Measurements from ENCODE around the gene PHF1. TPM values are rescaled to one million over a fixed set of nuclear protein-coding genes. Genes with fewer than 3 reads are reported as not detected.

Gene PHF1
- polyA plus RNA-seq, 3 donors = 3.0 to 90.2 (median 3.5) TPM

DNA sequence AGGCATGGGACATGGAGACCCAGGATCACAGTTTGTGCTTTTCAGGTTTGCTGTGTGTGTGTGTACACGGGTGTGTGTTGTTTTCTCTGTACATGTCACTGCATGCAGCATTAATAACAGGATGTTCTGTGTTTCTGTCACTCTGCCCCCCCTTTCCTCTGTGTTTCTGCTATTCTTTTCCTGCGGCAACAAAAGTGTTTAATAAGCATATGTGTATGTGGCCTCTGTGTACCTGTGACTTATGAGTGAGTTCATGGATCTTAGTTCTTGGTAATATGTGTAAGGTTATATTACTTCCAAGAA is 18.9 kb downstream of the PHF1 start:
- Histone ChIP-seq H3K79me2 (ENCODE audit: insufficient read depth, low read length) (no peaks in the 10 kb centered on the region), H3K4me3 (replicated peaks in 1 of 3; ENCODE audit: low read depth in 2 of 3, low read length in 3 of 3) (no peak overlapping the region), H3K27me3 (ENCODE audit: control insufficient read depth in 2 of 2, insufficient read depth in 2 of 2, low read length in 2 of 2) (peaks cover 0 to 3% of the 10 kb centered on the region in 2 donors), H2AFZ (ENCODE audit: insufficient read depth, low read depth, low read length, poor library complexity, severe bottlenecking) (no peak overlapping the region), H4K20me1 (ENCODE audit: insufficient read depth, low read length) (no peaks in the 10 kb centered on the region), H3K9ac (ENCODE audit: insufficient read depth, low read length, poor library complexity, severe bottlenecking) (no peak overlapping the region), H3K4me2 (replicated peaks; ENCODE audit: extremely low read depth, low read length, poor library complexity, severe bottlenecking) (no peak overlapping the region), H3K4me1 (ENCODE audit: control insufficient read depth in 1 of 2, insufficient read depth in 2 of 2, low read length in 2 of 2) (peaks cover 53 to 70% of the 10 kb centered on the region in 2 donors), H3K9me3 (replicated peaks in 1 of 2; ENCODE audit: control insufficient read depth in 1 of 2, insufficient read depth in 1 of 2, low read length in 2 of 2) (no peaks in the 10 kb centered on the region), H3K27ac (ENCODE audit: low read depth in 1 of 2, low read length in 2 of 2) (no peak overlapping the region), H3K36me3 (replicated peaks in 1 of 2; ENCODE audit: control insufficient read depth in 1 of 2, insufficient read depth in 2 of 2, low read length in 2 of 2) (no peaks in the 10 kb centered on the region)
- DNase-seq = no peak
- no peak overlapping the region for H3K27ac Mint-ChIP-seq
- intact Hi-C loops (cut with micrococcal nuclease) = no loop called here
- peaks cover 2 to 15% of the 10 kb centered on the region in 2 donors for H3K36me3 Mint-ChIP-seq
- H3K4me3 Mint-ChIP-seq = peak overlapping the region in 1 of 2 donors; percentile 32
- peaks cover 0 to 5% (median 0%) of the 10 kb centered on the region in 7 donors for H3K9me3 Mint-ChIP-seq
- TF ChIP-seq, protein P1, sequence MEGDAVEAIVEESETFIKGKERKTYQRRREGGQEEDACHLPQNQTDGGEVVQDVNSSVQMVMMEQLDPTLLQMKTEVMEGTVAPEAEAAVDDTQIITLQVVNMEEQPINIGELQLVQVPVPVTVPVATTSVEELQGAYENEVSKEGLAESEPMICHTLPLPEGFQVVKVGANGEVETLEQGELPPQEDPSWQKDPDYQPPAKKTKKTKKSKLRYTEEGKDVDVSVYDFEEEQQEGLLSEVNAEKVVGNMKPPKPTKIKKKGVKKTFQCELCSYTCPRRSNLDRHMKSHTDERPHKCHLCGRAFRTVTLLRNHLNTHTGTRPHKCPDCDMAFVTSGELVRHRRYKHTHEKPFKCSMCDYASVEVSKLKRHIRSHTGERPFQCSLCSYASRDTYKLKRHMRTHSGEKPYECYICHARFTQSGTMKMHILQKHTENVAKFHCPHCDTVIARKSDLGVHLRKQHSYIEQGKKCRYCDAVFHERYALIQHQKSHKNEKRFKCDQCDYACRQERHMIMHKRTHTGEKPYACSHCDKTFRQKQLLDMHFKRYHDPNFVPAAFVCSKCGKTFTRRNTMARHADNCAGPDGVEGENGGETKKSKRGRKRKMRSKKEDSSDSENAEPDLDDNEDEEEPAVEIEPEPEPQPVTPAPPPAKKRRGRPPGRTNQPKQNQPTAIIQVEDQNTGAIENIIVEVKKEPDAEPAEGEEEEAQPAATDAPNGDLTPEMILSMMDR (IDR thresholded peaks at IDR 0.05) = no peak
- H3K27me3 Mint-ChIP-seq (ENCODE audit: low read depth in 3 of 3) = peaks cover 20 to 43% (median 24%) of the 10 kb centered on the region in 3 donors
- no CpG with 5 or more reads among the region's 2 CpGs for WGBS (ENCODE audit: insufficient coverage)
- peaks cover 79% of the 10 kb centered on the region for H3K4me1 Mint-ChIP-seq

DNA sequence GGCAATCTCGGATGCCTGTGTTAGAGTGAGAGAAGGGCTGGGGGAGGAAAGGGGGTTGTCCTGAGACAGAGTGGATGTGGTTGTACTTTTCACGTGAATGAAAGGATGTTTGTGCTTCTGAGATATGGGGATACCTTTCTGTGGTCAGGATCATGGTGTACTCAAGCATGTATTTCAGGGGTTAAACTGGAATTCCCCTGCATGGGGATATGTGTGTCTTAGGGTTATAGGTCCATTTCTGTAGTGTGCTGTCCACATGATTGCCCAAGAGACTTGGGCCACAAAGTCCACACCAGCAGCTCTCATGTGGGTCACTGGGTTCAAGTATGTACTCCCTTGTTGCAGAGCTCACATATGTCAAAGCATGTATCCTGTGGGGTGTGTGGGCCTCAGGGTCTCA is 19.5 kb downstream of the PHF1 start:
- H3K4me2 ChIP-seq (replicated peaks; ENCODE audit: extremely low read depth, low read length, poor library complexity, severe bottlenecking) = no peak overlapping the region
- no peak overlapping the region for H3K4me3 ChIP-seq (replicated peaks in 1 of 3; ENCODE audit: low read depth in 2 of 3, low read length in 3 of 3)

More for the DNA sequence above, 19.5 kb downstream of the PHF1 start:
- no peaks in the 10 kb centered on the region for H3K79me2 ChIP-seq (ENCODE audit: insufficient read depth, low read length)
- TF ChIP-seq, protein P1 (IDR thresholded peaks at IDR 0.05) = no peak
- no peak overlapping the region for H3K9ac ChIP-seq (ENCODE audit: insufficient read depth, low read length, poor library complexity, severe bottlenecking)
- H4K20me1 ChIP-seq (ENCODE audit: insufficient read depth, low read length) = no peaks in the 10 kb centered on the region
- Mint-ChIP-seq H3K36me3 (peaks cover 5 to 18% of the 10 kb centered on the region in 2 donors), H3K27ac (no peak overlapping the region), H3K4me3 (no peak overlapping the region), H3K4me1 (peaks cover 72% of the 10 kb centered on the region), H3K9me3 (peaks cover 0 to 5% (median 0%) of the 10 kb centered on the region in 7 donors), H3K27me3 (ENCODE audit: low read depth in 3 of 3) (peaks cover 20 to 40% (median 24%) of the 10 kb centered on the region in 3 donors)
- no peak overlapping the region for H2AFZ ChIP-seq (ENCODE audit: insufficient read depth, low read depth, low read length, poor library complexity, severe bottlenecking)
- H3K27ac ChIP-seq (ENCODE audit: low read depth in 1 of 2, low read length in 2 of 2) = no peak overlapping the region
- H3K36me3 ChIP-seq (replicated peaks in 1 of 2; ENCODE audit: control insufficient read depth in 1 of 2, insufficient read depth in 2 of 2, low read length in 2 of 2) = peaks cover 0 to 2% of the 10 kb centered on the region in 2 donors
- H3K4me1 ChIP-seq (ENCODE audit: control insufficient read depth in 1 of 2, insufficient read depth in 2 of 2, low read length in 2 of 2) = peaks cover 47 to 64% of the 10 kb centered on the region in 2 donors
- no peak for DNase-seq
- peaks cover 0 to 3% of the 10 kb centered on the region in 2 donors for H3K27me3 ChIP-seq (ENCODE audit: control insufficient read depth in 2 of 2, insufficient read depth in 2 of 2, low read length in 2 of 2)
- intact Hi-C loops (cut with micrococcal nuclease) = no loop called here
- 34% methylated on average over 2 of the region's 2 CpGs for WGBS (ENCODE audit: insufficient coverage)
- no peaks in the 10 kb centered on the region for H3K9me3 ChIP-seq (replicated peaks in 1 of 2; ENCODE audit: control insufficient read depth in 1 of 2, insufficient read depth in 1 of 2, low read length in 2 of 2)

Data from CD14-positive monocyte (primary cell).